Endothelial cell of umbilical vein (primary cell): ENCODE results near the gene HOXB7. TPM values are rescaled to one million over a fixed set of nuclear protein-coding genes. Genes with fewer than 3 reads are reported as not detected.

Experiments
- BruUV-seq: library from RNA; stranded (reverse); fragments of 400-500 nt; replicated peaks from 2 replicates; lab custom pipeline; 2021; lab: Mats Ljungman, UMichigan
- CTCF ChIA-PET: fragments of 300-600, 350-600 bp; sonication (Branson Sonifier 250); formaldehyde crosslinking; loops from one replicate; lab custom pipeline; 2021; ENCODE audit warnings: antibody characterized with exemption, inconsistent platforms; lab: Charles Lee
- POLR2A ChIA-PET: fragments of 300-600, 350-600 bp; sonication (Branson Sonifier 250); formaldehyde crosslinking; loops from one replicate; lab custom pipeline; 2021; ENCODE audit warnings: antibody characterized with exemption, inconsistent platforms; lab: Charles Lee
- DNase-seq: peaks from one replicate; pipeline ENCODE4 v3.0.0-alpha.2; 2011; ENCODE audit warnings: low read depth, low spot score
- FAIRE-seq: peaks from 2 replicates; lab custom pipeline; 2011; peaks lifted over from hg19 to GRCh38; lab: Jason Lieb, UNC
- H2AFZ ChIP-seq: 2 replicates; pipeline ENCODE4 v1.6.0; 2012; ENCODE audit warnings: low read depth, low read length, control low read depth, inconsistent platforms
- H3K27ac ChIP-seq: 2 replicates; pipeline ENCODE4 v1.5.1; 2011; ENCODE audit warnings: low read depth, mild to moderate bottlenecking, control low read depth, low read length, moderate library complexity; ENCODE audit not compliant: insufficient read depth
- H3K27me3 ChIP-seq, 2 experiments: 2 replicates each; pipeline versions ENCODE4 v1.6.0 to v1.6.1; 2011; ENCODE audit warnings: low read length in 2 of 2, mixed read lengths in 1 of 2; ENCODE audit not compliant: control insufficient read depth in 2 of 2, insufficient read depth in 2 of 2
- H3K36me3 ChIP-seq, 2 experiments: 2 replicates in 1 of 2; 3 replicates in 1 of 2; pipeline ENCODE4 v1.5.1; 2011; ENCODE audit warnings: low read length in 2 of 2, mild to moderate bottlenecking in 1 of 2, moderate library complexity in 1 of 2; ENCODE audit not compliant: control insufficient read depth in 2 of 2, insufficient read depth in 2 of 2; ENCODE audit errors: extremely low read depth in 1 of 2
- H3K4me1 ChIP-seq: 3 replicates; pipeline ENCODE4 v1.5.1; 2011; ENCODE audit warnings: mild to moderate bottlenecking, low read length; ENCODE audit not compliant: control insufficient read depth, insufficient read depth; ENCODE audit errors: extremely low read depth
- H3K4me2 ChIP-seq: 2 replicates; pipeline ENCODE4 v1.6.1; 2011; ENCODE audit warnings: low read length, control low read depth, mixed read lengths; ENCODE audit not compliant: insufficient read depth
- H3K4me3 ChIP-seq, 3 experiments: fragments of 200-600 bp in 1 of 3; sonication (generic), shearing (Covaris generic) in 1 of 3; replicated peaks in 1 of 3; 2 replicates each; pipeline ENCODE4 v1.5.1; 2011 to 2016; ENCODE audit warnings: control low read depth in 3 of 3, low read length in 3 of 3, mild to moderate bottlenecking in 2 of 3, inconsistent platforms in 1 of 3, low read depth in 1 of 3, moderate library complexity in 1 of 3; ENCODE audit not compliant: insufficient read depth in 1 of 3
- H3K79me2 ChIP-seq: 2 replicates; pipeline ENCODE4 v1.6.0; 2012; ENCODE audit warnings: low read length, inconsistent platforms; ENCODE audit not compliant: control insufficient read depth, insufficient read depth
- H3K9ac ChIP-seq: replicated peaks from 2 replicates; pipeline ENCODE3; 2011; ENCODE audit warnings: low read length, control low read depth; ENCODE audit not compliant: insufficient read depth; ENCODE audit errors: extremely low read depth
- H3K9me1 ChIP-seq: replicated peaks from 3 replicates; pipeline ENCODE4 v1.6.0; 2011; ENCODE audit warnings: mild to moderate bottlenecking, low read length; ENCODE audit not compliant: control insufficient read depth, insufficient read depth; ENCODE audit errors: extremely low read depth
- H3K9me3 ChIP-seq: replicated peaks from 2 replicates; pipeline ENCODE4 v1.5.1; 2012; ENCODE audit warnings: low read length, inconsistent platforms; ENCODE audit not compliant: control insufficient read depth, insufficient read depth
- H4K20me1 ChIP-seq: replicated peaks from 2 replicates; pipeline ENCODE3; 2011; ENCODE audit warnings: mild to moderate bottlenecking, low read length; ENCODE audit not compliant: control insufficient read depth, insufficient read depth; ENCODE audit errors: extremely low read depth
- FOS ChIP-seq: IDR thresholded peaks from 2 replicates; pipeline ENCODE4 v1.6.1; 2011; ENCODE audit warnings: mild to moderate bottlenecking, low read length, moderate library complexity, borderline replicate concordance; ENCODE audit not compliant: insufficient read depth
- GATA2 ChIP-seq: IDR thresholded peaks from 2 replicates; pipeline ENCODE4 v1.7.0; 2011; ENCODE audit warnings: low read depth, mild to moderate bottlenecking, moderate library complexity, mixed read lengths, low read length; ENCODE audit not compliant: insufficient read length, insufficient read depth
- MAX ChIP-seq: IDR thresholded peaks from 2 replicates; pipeline ENCODE4 v1.6.1; 2011; ENCODE audit not compliant: insufficient read depth, insufficient read length
- POLR2AphosphoS5 ChIP-seq: IDR thresholded peaks from 2 replicates; pipeline ENCODE4 v1.6.1; 2012; ENCODE audit warnings: low read depth, mild to moderate bottlenecking, control low read depth, low read length, moderate library complexity; ENCODE audit not compliant: insufficient read depth
- dilution Hi-C: fragments of 300-500 bp; cut with MboI; formaldehyde crosslinking; loops from one replicate; pipeline ENCODE4 v1.15.0; 2019; ENCODE audit warnings: low sequenced_read_pairs; ENCODE audit not compliant: extremely low pct_ligation_motif_present
- intact Hi-C: fragments of 100-400 bp; cut with micrococcal nuclease; formaldehyde crosslinking; loops from one replicate; pipeline ENCODE4 v1.10.0; 2022
- polyA plus RNA-seq, 4 experiments: library from polyadenylated mRNA; depleted of rRNA in 3 of 4; stranded (reverse) in 3 of 4; unstranded in 1 of 4; fragments of >200 nt; gene quantifications; 2 replicates each; pipeline versions ENCODE4 v1.2.1 to v1.2.3, GENCODE V29; 2011 to 2012; ENCODE audit warnings: missing spikeins in 1 of 4
- total RNA-seq: library from RNA; stranded (reverse); gene quantifications from 2 replicates; pipeline ENCODE4 v1.2.3, GENCODE V29; 2021

The HOXB7 gene
- total and polyA plus RNA-seq, 2 donors (not counting 3 experiments of a cell fraction or from before 2014, with no cell fraction given), result 23.5 to 24.5 TPM

- Histone ChIP-seq H3K9ac (no peak overlapping the region), H3K4me3 (no peak overlapping the region), H3K36me3 (peaks cover 0 to 8% of the 10 kb centered on the region in 2 experiments), H3K4me1 (peaks cover 42% of the 10 kb centered on the region), H3K27ac (peak overlapping the region; percentile 22), H2AFZ (no peak overlapping the region), H3K4me2 (no peak overlapping the region), H3K9me3 (no peaks in the 10 kb centered on the region), H3K9me1 (no peaks in the 10 kb centered on the region), H4K20me1 (no peaks in the 10 kb centered on the region), H3K79me2 (peaks cover 39% of the 10 kb centered on the region), H3K27me3 (no peaks in the 10 kb centered on the region)
- no TSS peak for BruUV-seq
- FAIRE-seq (no peak), DNase-seq (no peak)
- ChIA-PET CTCF (interaction anchor here (0.9 to 2.3 kb wide), 17 partner anchors 10 to 373 kb away, joined by 3 to 22 read pairs (median 4); partner anchors contain the start of gene HOXB8), POLR2A (no interaction called here)
- dilution Hi-C loops, result no loop called here
- intact Hi-C loops, result no loop called here
- no peak for TF ChIP-seq GATA2
- TF ChIP-seq MAX, result no peak
Measured at GRCh38 chr17:48588074-48588415, 22.8 kb downstream of the HOXB7 start.

- dilution Hi-C loops, result no loop called here
- H3K4me3 ChIP-seq, result no peak overlapping the region
- BruUV-seq, result TSS peak; percentile 21
Measured at GRCh38 chr17:48587276-48588073, 23.3 kb downstream of the HOXB7 start.

More at GRCh38 chr17:48587276-48588073, 23.3 kb downstream of the HOXB7 start:
- no peaks in the 10 kb centered on the region for H4K20me1 ChIP-seq
- FAIRE-seq (peak; percentile 93), DNase-seq (peak; percentile 65)
- H3K79me2 ChIP-seq, result peaks cover 40% of the 10 kb centered on the region
- intact Hi-C loops, result no loop called here
- ChIA-PET POLR2A (no interaction called here), CTCF (interaction anchor here (0.9 to 2.3 kb wide), 15 partner anchors 10 to 372 kb away, joined by 3 to 22 read pairs (median 4); partner anchors contain the start of gene HOXB8)
- H3K9me1 ChIP-seq, result no peaks in the 10 kb centered on the region
- H3K27me3 ChIP-seq, result no peaks in the 10 kb centered on the region
- no peak for TF ChIP-seq FOS
- peak; percentile 49 for TF ChIP-seq POLR2AphosphoS5
- H3K9ac ChIP-seq, result peak overlapping the region; percentile 1
- H3K9me3 ChIP-seq, result no peaks in the 10 kb centered on the region
- H3K36me3 ChIP-seq, result peaks cover 0 to 8% of the 10 kb centered on the region in 2 experiments
- peak overlapping the region; percentile 37 for H3K4me2 ChIP-seq
- H3K4me1 ChIP-seq, result peaks cover 47% of the 10 kb centered on the region
- H3K27ac ChIP-seq, result peak overlapping the region; percentile 22
- H2AFZ ChIP-seq, result no peak overlapping the region
